Aorta (tissue), 5 donors: ENCODE results near the gene RAI1. TPM values are rescaled to one million over a fixed set of nuclear protein-coding genes. Genes with fewer than 3 reads are reported as not detected.

Experiments used
- ATAC-seq: fragments of 200-7000 bp; cut with Tn5 transposase; one replicate; pipeline ENCODE4 v1.9.1; 2022; ENCODE audit warnings: moderate library complexity; ENCODE audit not compliant: low FRiP score
- DNase-seq, 2 donors: peaks; one replicate each; pipeline ENCODE4 v3.0.0-alpha.2; 2020
- H3K27ac ChIP-seq, 2 donors: one replicate each; pipeline ENCODE4 v1.5.1; 2013; ENCODE audit warnings: low read length in 2 of 2, mild to moderate bottlenecking in 2 of 2, moderate library complexity in 2 of 2, control low read depth in 1 of 2, inconsistent platforms in 1 of 2, low read depth in 1 of 2
- H3K27me3 ChIP-seq, 2 donors: one replicate each; pipeline ENCODE4 v1.6.1; 2013; ENCODE audit warnings: control low read depth in 1 of 2, low read length in 1 of 2, mild to moderate bottlenecking in 1 of 2, moderate library complexity in 1 of 2; ENCODE audit not compliant: insufficient read depth in 2 of 2, control insufficient read depth in 1 of 2
- H3K36me3 ChIP-seq, 2 donors: one replicate each; pipeline ENCODE4 v1.6.1; 2013; ENCODE audit warnings: control low read depth in 1 of 2, low read length in 1 of 2, mild to moderate bottlenecking in 1 of 2; ENCODE audit not compliant: insufficient read depth in 2 of 2, control insufficient read depth in 1 of 2
- H3K4me1 ChIP-seq, 2 donors: one replicate each; pipeline ENCODE4 v1.6.1; 2013; ENCODE audit warnings: low read length in 2 of 2, control low read depth in 1 of 2, mild to moderate bottlenecking in 1 of 2, moderate library complexity in 1 of 2; ENCODE audit not compliant: insufficient read depth in 2 of 2, control insufficient read depth in 1 of 2
- H3K4me3 ChIP-seq, 2 donors: one replicate each; pipeline ENCODE4 v1.5.1; 2013; ENCODE audit warnings: low read length in 2 of 2, control low read depth in 1 of 2, mild to moderate bottlenecking in 1 of 2
- H3K9me3 ChIP-seq: one replicate; pipeline ENCODE4 v1.6.1; 2013; ENCODE audit warnings: mild to moderate bottlenecking, low read length; ENCODE audit not compliant: control insufficient read depth
- WGBS, 2 donors: extraction: QIAGEN DNeasy Blood & Tissue Kit; methylation state at CpG; one replicate each; pipeline ENCODE4 v1.1.7; 2013; 5-methylcytosine and 5-hydroxymethylcytosine counted together
- intact Hi-C, 2 donors: fragments of 100-400 bp; cut with DNase I; formaldehyde crosslinking; loops; one replicate each; pipeline versions ENCODE4 v1.14.2 to v1.15.0; 2022
- polyA plus RNA-seq, 2 donors: library from polyadenylated mRNA; stranded (reverse); fragments of 200-250 nt; gene quantifications; one replicate each; pipeline ENCODE4 v1.2.3, GENCODE V29; 2013
- total RNA-seq, 2 donors: library from RNA; stranded (reverse); fragmentation: NEBNext Ultra II Directional; extraction: Animal tissue kit (Norgen Biotek cat#: 25700); gene quantifications; one replicate each; pipeline ENCODE4 v1.2.1, GENCODE V29; 2021
- donor health status: healthy with polysubstance abuse.
- donor health status: Bipolar disorder and iron deficiency.
- donor health status: DM: no; HTN: no; CAD: no.
- donor health status: DM: no; HTN: no; CAD: no.
- donor health status: DM: yes; HTN: yes; CAD: no.

RAI1 gene
- total and polyA plus RNA-seq, 4 donors: 2.0 to 35.8 (median 15.4) TPM

DNA sequence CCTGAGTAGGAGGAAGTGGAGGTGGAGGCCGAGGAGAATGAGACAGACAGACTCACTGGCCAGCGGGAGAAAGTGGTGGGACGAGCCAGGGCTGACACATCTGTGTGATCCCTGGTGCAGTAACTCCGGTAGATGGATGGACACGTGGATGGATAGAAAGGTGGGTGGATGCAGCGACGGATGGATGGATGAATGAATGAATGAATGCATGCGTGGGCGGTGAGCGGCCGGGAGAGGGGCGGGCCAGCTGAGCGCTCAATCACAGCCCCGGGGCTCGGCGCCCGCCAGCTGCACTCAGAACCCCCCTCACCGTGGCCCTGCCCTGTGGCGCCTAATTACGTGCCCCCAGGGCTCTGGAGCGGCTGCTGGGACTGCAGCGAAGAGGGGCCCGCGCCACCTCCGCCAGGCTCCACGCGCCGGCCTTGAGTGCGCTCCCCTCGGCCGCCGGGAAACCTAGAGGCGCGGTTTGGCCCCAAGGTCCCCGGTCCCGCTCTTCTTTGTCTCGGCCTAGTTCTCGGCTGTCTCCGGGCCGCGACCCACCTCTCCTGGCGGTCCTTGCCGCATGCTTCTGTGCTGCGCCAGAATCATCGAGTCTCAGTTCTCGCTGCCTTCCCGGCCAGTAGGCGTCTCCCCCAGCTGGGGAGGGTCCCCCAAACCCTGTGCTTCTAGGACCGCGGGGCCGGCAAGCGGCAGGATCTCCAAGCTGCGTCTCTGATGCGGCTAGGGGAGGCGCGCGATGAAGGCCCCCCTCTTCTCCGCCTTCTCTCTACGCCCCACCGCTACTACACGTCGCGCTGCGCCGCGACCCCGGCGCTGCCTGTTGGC, 41.0 kb downstream of the RAI1 start:
- H3K27ac ChIP-seq: no peak overlapping the region
- DNase-seq (no peak), ATAC-seq (peak; percentile 16)
- H3K27me3 ChIP-seq: no peaks in the 10 kb centered on the region
- H3K4me1 ChIP-seq: peaks cover 0 to 3% of the 10 kb centered on the region in 2 donors
- intact Hi-C loops: loop anchor here in 1 of 2 donors (5.0 kb wide), 1 partner anchor 40 kb away; the partner anchor contains the start of gene RAI1
- H3K9me3 ChIP-seq: no peaks in the 10 kb centered on the region
- WGBS, 2 donors: 68 to 78% methylated on average over 57 to 68 of the region's 68 CpGs
- no peak overlapping the region for H3K4me3 ChIP-seq
- no peaks in the 10 kb centered on the region for H3K36me3 ChIP-seq

DNA sequence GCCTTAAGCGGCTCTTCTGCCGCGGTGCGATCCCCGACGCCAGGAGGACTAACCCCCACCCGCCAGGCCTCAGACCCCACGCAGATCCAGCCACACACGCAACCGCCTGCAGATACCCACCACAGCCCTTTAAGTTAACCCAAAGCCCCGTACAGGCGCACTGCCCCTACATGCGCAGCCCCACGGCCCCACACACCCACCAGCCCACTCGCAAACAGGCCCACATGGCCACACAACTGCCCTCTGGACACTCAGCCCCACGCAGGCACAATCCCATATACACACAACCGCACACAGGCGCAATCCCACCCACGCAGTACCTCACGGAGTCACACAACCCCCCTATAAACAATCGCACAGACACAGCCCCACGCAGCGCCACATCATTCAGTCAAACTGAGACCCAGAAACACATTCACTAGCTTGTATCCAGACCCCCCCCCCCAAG, 41.7 kb downstream of the RAI1 start:
- no peaks in the 10 kb centered on the region for H3K9me3 ChIP-seq
- DNase-seq (no peak), ATAC-seq (no peak)
- H3K4me1 ChIP-seq: peaks cover 0 to 3% of the 10 kb centered on the region in 2 donors
- H3K4me3 ChIP-seq: peak overlapping the region in 1 of 2 donors; percentile 60
- WGBS, 2 donors: 64 to 73% methylated on average over 23 of the region's 23 CpGs
- no peaks in the 10 kb centered on the region for H3K36me3 ChIP-seq
- intact Hi-C loops: loop anchor here in 1 of 2 donors (5.0 kb wide), 1 partner anchor 41 kb away; the partner anchor contains the start of gene RAI1
- H3K27ac ChIP-seq: no peak overlapping the region
- H3K27me3 ChIP-seq: no peaks in the 10 kb centered on the region

DNA sequence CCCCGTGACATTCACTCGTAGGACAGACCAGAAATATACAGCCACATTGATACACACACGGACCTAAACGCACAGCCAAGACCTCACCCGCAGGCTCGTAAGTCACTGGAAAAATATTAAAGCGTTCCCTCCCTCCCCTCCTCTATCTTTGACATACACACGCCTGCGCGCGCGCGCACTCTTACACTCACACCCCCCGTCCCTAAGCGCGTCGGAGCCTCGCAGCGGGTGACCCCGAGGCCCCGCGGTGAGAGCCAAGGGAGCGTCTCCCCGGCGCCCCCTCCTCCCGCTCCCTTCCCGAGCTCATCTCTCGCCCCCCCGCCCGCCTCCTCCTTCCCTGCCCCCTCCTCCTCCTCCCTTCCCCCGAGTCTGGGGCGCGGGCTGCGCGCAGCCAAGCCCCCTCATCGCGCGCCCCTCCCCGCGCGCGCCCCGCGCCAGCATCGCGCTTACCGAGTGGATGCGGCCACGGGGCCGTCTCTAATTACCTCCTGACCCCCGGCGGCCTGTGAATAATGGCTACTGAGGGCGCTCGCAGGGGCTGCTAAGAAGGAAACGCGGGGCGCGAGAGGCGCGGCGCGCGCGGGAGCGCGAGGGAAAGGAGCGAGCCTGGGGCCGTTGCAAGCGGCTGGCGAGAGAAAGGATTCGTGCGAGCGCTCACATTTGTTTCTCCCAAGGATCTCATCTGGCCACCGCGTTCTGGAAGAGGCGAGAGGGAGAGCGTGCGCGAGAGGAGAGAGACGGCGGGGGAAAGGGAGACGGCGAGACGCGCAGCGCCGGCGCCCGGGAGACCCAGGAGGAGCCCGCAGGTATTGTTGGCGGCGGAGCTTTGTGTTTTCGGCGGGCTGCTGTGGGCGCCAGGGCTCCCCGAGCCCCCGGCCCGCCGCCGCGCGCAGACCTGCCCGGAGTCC, 42.4 kb downstream of the RAI1 start:
- Histone ChIP-seq H3K9me3 (no peaks in the 10 kb centered on the region), H3K4me1 (peaks cover 0 to 3% of the 10 kb centered on the region in 2 donors), H3K27me3 (no peaks in the 10 kb centered on the region), H3K4me3 (peak overlapping the region; percentile 11 to 60), H3K36me3 (no peaks in the 10 kb centered on the region), H3K27ac (no peak overlapping the region)
- WGBS, 2 donors: 1 to 4% methylated on average over 85 to 103 of the region's 103 CpGs
- DNase-seq (no peak), ATAC-seq (no peak)
- intact Hi-C loops: loop anchor here in 1 of 2 donors (5.0 kb wide), 1 partner anchor 41 kb away; the partner anchor contains the start of gene RAI1

DNA sequence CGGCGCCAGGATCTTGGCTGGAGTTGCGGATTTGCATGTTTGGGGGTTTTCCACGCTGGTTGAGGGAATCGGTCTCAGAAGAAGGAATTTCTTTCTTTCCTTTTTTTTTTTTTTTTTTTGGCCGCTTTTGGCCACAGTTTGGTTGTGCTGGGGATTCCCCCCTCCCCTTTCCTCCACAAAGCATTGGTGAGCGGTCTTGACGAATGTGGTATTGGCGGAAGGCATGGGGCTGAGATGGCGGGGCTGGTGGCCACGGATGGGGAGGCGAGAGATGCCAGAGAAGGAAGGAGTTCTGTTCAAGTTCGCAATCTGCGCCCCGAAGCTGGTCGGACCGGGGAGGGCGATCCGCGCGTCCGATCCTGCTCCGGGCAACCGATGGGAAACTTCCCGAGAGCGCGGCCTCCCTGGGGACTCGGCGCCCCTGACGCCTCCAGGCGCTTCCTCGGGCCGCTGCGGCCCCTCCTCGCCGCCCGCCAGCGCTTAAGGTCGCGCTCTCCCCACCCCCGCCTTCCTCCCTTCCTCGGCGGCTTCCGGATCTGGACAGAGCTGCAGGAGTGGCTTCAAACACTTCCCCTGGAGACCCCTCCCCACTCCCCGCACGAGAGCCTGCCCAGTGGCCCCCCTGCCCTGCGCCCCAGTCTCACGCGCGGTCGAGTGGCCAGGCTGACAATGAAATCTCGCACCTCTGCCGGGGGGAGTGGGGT, 43.2 kb downstream of the RAI1 start:
- intact Hi-C loops: loop anchor here in 1 of 2 donors (5.0 kb wide), 1 partner anchor 42 kb away; the partner anchor contains the start of gene RAI1
- Histone ChIP-seq H3K27me3 (no peaks in the 10 kb centered on the region), H3K36me3 (no peaks in the 10 kb centered on the region), H3K4me1 (peaks cover 0 to 3% of the 10 kb centered on the region in 2 donors), H3K9me3 (no peaks in the 10 kb centered on the region), H3K27ac (no peak overlapping the region), H3K4me3 (peak overlapping the region; percentile 11 to 60)
- WGBS, 2 donors: 1 to 5% methylated on average over 44 to 53 of the region's 53 CpGs
- DNase-seq (no peak), ATAC-seq (peak; percentile 23)

DNA sequence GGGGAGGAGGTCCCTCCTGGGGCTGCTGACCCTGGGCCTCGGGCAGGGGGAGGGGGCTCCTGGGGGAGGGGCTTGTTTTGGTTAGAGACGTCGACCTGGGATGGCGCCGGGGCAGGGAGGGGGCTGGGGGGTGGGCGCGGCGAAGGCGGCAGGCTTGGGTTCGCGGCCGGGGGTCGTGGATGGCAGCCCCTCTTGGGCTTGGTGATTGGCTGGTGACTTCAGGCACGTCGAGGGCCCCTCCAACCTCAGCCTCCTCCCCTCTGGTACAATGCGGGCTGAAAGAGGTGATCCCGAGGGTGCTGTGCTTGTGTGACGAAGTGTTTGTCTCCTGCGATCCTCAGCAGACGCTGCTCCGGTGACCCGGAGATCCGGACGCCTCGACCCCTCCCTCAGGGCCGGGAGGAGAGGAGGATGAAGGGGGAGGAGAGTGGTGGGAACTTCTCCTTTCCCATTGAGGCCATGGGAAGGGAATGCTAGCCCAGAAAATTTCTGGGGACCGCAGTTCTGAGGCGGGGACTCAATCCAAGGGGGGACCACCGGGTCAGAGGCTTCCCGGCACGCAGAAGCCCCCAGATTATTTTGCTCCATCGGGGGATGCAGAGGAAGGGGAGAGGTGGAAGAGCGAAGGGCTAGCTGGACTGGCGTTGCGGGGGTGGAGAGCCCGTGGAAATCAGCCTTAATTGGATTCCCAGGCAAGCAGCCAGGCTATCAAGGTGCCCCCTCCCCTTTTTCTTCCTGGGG, 43.9 kb downstream of the RAI1 start:
- 69 to 88% methylated on average over 20 to 36 of the region's 36 CpGs for WGBS, 2 donors

DNA sequence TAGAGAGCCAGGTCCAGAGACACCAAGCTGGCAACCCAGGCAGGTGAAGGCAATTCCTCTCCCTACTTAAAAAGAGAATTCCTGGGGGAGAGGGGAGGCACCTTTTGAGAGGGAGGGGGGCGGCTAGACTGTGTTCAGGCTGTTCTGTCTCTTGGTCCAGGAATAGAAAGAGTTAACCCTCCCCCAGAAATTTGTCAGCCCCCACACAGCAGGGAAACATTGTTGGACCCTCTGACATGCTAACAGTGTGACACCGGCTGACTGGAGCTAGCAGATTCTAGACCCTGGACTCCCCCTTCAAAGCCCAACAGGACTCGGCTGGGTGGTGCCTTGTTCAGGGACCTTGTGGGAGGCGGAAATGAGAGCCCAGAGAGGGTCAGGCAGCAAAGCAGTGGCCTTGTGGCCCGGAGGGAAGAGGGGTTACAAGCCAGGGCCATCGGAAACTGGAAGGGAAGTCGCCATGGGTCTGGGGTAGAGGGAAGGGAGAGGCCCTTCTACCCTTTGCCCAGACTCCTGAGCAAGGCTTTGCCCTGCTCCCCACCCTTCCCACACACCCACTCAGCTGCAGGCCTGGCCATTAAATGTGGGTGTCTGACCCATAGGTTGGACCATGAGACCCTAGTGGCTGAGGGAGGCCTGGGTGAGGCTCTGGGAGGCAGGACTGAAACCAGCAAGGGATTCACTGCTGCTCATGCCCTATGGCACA, 44.6 kb downstream of the RAI1 start:
- intact Hi-C loops: no loop called here
- WGBS, 2 donors: 92 to 93% methylated on average over 7 of the region's 7 CpGs
- Histone ChIP-seq H3K4me1 (peaks cover 0 to 3% of the 10 kb centered on the region in 2 donors), H3K9me3 (no peaks in the 10 kb centered on the region), H3K36me3 (no peaks in the 10 kb centered on the region), H3K27ac (no peak overlapping the region), H3K4me3 (no peak overlapping the region), H3K27me3 (no peaks in the 10 kb centered on the region)
- DNase-seq: no peak
- no peak for ATAC-seq

More for the DNA sequence above, 43.9 kb downstream of the RAI1 start:
- ATAC-seq (no peak), DNase-seq (no peak)
- intact Hi-C loops: no loop called here
- Histone ChIP-seq H3K27me3 (no peaks in the 10 kb centered on the region), H3K36me3 (no peaks in the 10 kb centered on the region), H3K4me1 (peaks cover 0 to 3% of the 10 kb centered on the region in 2 donors), H3K9me3 (no peaks in the 10 kb centered on the region), H3K27ac (no peak overlapping the region), H3K4me3 (no peak overlapping the region)

DNA sequence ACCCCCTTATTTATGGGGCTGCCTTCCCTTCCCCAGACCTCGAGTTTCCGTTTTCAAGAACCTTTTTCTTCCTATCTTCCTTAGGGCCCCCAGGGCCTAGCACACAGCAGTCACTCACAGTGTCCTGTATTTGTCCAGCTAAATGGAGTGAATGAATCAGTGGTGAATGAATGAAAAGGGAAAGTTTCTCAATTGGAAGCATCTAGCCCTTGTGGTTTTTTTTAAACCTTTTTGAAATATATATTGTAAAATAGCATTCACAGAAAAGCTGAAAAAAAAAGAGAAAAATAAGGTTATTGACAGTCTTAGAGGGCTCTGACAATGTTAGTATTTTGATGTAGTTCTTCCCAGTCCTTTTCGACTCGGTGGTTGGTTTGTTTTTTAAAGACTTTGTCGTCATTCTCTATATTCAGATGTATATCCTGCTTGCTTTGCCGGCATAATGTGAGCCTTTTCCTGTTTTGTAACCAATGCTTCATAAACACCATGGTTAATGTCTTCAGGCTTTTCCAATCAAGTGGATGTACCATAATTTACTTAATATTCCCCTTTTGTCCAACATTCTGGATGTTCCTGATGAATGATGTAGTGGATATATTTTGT, 45.3 kb downstream of the RAI1 start:
- Histone ChIP-seq H3K27me3 (no peaks in the 10 kb centered on the region), H3K4me3 (no peak overlapping the region), H3K9me3 (no peaks in the 10 kb centered on the region), H3K36me3 (no peaks in the 10 kb centered on the region), H3K27ac (no peak overlapping the region), H3K4me1 (peaks cover 0 to 3% of the 10 kb centered on the region in 2 donors)
- intact Hi-C loops: no loop called here
- WGBS, 2 donors: 82 to 86% methylated on average over 6 of the region's 6 CpGs
- DNase-seq (no peak), ATAC-seq (no peak)
